IPS-11a (cell line): ENCODE data around the gene SLC12A7.
"Not testable (repeated sequence)": the region's sequence is repeated elsewhere in the genome, so short reads cannot be mapped to it uniquely, and the experiment has no call there.

Experiments used
- H3K4me3 ChIP-seq: one replicate; pipeline ENCODE4 v1.5.1; 2013; ENCODE audit warnings: low read depth, low read length, control low read depth

Gene SLC12A7

GRCh38 chr5:1127959-1128785 lies 16.3 kb upstream of the SLC12A7 start:
- H3K4me3 ChIP-seq: no peak overlapping the region

DNA sequence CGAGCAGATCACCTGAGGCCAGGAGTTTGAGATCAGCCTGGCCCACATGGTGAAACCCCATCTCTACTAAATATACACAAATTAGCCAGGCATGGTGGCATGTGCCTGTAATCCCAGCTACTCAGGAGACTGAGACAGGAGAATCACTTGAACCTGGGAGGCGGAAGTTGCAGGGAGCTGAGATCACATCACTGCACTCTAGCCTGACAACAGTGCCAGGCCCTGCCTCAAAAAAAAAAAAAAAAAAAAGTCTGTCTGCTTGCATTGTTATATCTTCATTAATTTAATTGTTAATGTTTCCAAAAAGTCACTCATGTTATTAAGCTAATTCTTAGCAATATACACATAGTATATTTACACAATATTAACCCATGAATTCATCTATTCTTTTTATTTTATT lies 13.8 kb upstream of the SLC12A7 start:
- H3K4me3 ChIP-seq: not testable (repeated sequence)

DNA sequence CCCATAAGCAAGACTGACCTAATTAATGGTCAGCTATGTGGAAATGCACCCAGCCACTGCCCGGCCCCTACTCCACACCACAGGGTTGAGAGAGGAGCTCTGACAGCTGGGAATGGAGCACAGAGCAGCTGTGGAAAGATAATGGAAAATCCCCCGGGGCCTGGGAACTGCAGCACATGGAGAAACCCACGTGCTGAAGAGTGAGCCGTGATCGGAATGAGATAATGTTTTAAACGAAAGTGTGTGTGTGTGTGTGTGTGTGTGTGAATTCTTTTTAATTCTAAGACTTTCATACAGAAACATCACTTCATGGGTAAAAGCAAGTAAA lies 13.1 kb upstream of the SLC12A7 start:
- no peak overlapping the region for H3K4me3 ChIP-seq

DNA sequence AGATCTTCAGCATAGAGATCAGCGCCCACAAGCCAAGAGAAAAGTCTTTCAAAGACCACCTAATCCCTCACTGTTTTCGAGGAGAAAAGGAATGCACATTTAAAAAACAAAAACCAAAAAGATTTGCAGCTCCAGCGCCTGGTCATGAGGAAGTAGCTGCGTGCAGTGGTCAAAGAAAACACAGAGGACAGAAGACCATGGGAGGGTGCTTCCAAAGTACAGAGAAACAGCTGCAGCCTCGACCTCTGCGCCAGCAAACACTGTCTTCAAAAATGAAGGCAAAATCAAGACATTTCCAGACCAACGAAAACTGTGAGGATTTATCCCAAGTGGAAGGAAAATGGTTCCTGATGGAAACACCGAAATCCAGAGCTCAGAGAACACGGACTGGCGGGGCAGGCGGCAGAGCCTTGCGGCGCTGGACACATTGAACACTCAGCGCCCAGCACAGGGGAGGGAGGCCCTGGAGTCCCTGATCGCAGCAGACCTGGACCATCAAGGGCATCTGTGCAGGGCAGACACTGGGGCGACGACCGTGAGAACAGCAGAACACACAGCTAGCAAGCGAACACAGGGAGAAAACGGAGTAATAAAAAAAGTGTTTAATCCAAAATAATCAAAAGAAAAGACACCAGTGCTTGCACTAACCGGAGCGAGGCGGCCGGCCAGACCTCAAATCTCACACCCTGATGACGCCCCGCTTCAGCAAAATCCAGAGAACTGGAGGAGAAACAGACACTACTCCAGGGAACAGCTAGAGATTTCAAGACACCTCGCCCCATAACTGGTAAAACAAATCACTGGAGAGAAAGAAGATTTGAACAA lies 12.6 kb upstream of the SLC12A7 start:
- H3K4me3 ChIP-seq: no peak overlapping the region

GRCh38 chr5:1123418-1124147 lies 11.7 kb upstream of the SLC12A7 start:
- no peak overlapping the region for H3K4me3 ChIP-seq

GRCh38 chr5:1122511-1123294 lies 10.8 kb upstream of the SLC12A7 start:
- no peak overlapping the region for H3K4me3 ChIP-seq

- no peak overlapping the region for H3K4me3 ChIP-seq
These were observed 10.0 kb upstream of the SLC12A7 start for GRCh38 chr5:1121891-1122290.

DNA sequence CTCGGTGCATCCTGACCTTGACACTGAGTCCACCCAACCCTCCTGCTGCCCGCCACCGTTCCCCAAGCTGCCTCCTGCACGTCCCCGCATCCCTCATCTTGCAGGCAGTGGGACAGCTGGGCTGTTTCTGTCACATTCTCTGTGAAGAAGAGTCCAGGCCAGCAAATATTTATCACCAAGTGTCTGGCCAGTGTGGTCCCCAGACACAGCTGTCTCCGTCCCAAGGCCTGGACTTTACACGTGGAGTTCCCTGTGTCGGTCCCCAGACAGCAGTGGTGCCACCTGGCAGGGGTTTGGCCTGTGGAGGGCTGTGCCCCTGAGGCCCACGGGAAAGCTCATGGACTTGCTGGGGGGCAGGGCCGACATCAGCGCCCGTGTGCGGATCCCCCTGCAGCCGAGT lies 9.2 kb upstream of the SLC12A7 start:
- H3K4me3 ChIP-seq: no peak overlapping the region

DNA sequence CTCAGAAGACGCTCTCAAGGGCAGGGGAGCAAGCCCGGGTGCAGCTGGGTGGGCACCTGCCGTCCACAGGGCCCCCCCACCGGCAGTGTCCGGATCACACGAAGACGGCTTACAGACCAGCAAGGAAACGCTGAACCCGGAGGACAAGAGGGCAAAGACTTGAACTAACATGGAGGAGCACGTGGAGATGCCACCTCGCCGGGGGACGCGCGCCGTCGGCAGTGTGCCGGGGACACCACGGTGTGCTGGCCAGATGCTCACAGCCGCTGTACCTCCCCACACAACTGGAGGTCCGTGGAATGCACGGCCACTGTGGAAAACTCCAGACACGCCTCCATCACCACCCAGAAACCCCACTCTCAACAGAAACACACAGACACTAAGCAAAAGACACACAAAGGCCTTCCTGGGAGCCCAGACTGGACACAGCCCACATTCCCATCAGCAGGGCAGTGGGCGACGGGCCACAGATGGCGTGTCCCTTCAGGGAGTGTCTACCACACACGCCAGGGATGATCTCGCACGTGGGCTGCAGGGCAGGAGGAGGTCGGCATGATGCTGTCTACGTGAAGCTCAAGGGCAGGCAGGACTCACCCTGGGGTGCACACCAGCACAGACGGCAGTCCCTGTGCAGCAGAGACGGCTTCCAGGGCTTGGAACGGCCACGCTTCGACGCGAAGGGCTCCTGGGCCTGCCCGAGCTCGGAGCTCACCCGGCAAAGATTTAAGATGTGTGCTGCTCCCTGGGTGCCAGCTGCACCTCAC lies 8.6 kb upstream of the SLC12A7 start:
- H3K4me3 ChIP-seq: no peak overlapping the region

DNA sequence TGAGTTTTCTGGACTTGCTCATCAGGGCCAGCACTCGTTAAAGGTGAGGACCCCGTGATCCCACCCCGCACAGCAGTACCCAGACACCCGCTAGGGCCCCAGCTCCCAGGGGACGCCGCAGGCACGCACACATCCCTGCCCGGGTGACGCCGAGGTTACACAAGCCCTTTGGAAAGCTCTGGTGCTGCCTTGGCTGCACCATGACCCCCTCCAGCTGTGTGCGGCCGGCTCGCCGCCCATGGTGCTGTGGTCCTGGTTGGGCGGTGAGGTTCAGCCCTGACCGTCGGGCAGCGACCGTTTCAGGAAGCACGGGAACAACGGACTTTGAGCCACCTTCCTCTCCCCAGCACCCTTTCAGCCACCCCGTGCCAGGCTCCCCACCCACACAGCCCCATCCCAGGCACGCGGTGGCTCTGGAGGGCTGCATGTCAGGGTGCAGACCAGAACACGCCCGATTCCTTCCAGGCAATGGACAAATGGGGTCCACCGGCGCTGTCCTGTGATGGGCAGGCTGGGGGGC lies 7.5 kb upstream of the SLC12A7 start:
- no peak overlapping the region for H3K4me3 ChIP-seq

GRCh38 chr5:1118738-1119137 lies 6.9 kb upstream of the SLC12A7 start:
- no peak overlapping the region for H3K4me3 ChIP-seq

DNA sequence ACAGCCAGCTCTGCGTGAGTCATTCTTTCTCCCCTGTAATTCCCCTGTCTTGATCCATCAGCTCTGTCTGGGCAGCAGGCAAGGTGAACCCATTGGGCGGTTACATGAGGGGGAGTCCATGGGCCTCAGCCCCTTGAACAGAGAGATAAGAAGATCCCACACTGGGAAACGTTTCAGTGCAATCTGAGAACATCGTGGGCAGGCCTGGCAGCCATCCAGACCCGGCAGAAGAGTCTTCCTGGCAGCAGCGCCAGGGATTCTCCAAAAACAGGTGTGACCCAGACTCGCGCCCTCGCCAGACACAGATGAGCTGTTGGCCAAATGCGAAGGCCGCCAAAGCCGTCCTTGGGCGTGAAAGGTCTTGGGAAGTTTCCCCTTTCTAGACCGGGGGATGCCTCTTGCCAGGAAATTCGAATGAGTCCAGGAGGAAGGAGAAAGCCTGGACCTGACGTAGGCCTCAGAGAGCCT lies 6.4 kb upstream of the SLC12A7 start:
- H3K4me3 ChIP-seq: no peak overlapping the region

DNA sequence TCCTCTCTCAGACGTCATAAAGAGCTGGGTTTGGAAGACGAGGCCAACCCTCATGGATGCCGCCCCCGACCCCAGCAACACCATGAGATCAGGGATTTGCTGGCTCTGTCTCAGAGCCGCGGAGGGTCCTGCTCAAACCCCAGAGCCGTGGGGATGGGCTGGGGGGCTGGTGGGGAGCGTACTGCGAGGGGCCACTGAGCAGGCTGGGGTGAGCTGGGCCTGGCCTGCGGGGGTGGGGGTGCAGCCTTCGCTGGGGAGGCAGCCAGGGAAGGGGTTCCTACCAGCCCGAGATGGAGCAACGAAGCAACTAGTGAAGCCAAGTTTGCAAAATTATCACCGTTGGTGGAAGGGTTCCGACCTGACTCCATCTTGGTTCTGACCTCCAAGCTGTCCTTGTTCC lies 5.1 kb upstream of the SLC12A7 start:
- H3K4me3 ChIP-seq: no peak overlapping the region

GRCh38 chr5:1116109-1116740 lies 4.4 kb upstream of the SLC12A7 start:
- H3K4me3 ChIP-seq: no peak overlapping the region

DNA sequence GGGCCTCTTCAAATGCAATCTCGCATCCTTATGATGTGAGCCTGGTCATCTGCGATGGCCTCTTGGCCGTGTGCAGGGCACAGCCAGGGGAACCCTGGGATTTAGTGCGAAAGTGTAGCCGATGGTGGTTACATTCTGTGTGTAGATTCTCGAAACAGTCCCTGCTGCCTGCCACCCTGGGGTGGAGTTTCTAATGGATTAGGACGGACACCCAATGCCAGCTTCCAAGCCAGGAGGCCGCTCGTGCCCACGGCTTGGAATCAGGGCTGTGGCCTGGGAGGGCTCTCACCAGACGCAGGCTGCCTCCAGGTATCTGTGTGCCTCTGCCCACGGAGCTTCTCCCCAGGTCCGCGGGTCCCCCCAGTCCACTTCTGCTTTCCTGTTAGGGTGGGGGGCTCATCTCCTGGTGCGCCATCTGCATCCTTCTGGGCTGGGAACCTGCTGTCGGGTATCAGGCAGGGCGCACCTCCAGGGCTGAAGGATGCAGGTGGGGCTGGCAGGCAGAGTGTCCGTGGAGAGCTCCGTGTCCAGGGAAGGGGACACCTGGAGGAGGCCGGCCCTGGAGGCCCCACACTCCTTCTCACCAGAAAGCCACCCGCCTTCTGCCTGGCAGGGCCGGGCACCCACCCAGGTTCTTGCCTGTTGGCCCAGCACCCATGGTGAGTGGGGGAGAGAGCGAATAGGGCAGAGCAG lies 3.4 kb upstream of the SLC12A7 start:
- no peak overlapping the region for H3K4me3 ChIP-seq

DNA sequence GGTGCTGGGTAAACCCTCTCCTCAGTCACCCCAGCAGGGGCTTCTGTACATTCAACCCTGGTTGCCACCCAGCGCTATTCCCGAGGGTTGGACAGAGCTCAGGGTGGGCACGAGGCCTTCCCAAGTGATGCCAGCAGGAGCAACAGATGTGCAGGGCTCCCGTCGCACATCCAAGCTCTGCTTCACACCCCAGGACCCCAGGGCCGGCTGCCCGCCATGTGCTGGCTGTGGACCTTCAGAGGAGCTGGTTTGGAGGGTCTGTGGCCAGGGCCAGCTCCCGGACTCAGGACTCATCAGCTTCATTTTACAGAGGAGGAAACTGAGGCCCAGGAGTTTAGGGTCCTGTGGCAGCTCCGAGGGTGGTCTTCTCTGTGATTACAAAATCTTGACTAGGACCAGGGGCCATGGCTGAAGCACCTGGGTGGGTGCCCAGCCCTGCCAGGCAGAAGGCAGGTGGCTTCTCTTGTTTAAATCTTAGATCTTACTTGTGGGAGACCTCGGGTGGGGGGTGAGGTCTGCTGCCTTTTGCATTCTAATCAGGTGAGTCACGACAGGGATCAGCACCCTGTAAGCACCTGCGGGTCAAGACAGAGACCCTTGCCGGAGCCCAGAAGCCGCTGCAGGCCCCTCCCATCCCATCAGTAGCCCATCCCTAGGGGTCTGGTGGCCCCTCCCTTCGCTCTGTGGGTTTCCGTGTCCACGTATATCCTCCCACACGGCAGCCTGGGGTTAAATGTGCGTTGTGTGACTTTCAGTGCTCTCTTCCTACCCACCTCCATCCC lies 2.1 kb upstream of the SLC12A7 start:
- H3K4me3 ChIP-seq: no peak overlapping the region

DNA sequence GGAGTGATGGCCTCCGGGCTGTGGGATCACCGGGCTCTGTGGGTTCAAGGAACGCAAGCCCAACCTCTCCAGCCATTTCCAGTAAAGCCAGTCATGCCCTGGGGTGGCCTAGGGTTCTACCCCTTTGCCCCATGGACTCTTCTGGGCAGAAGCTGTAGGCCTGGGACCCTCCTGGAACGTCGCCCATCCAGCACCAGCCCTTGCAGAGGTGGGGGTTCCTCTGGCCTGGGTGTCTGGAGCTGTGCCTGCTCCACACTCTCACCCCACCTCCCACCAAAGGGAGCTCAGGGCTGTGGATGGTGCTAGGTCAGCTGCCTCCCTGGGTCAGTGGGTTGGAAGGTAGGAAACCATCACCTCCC lies 1.4 kb upstream of the SLC12A7 start:
- H3K4me3 ChIP-seq: no peak overlapping the region
